Upper lobe of left lung (tissue), 4 donors: ENCODE results near the gene GRHL3.

Experiments
- EP300 ChIP-seq, 4 donors: sonication (generic); formaldehyde crosslinking; IDR thresholded peaks; one replicate each; pipeline ENCODE4 v1.5.1; 2017; ENCODE audit warnings: antibody characterized with exemption in 4 of 4, control low read depth in 2 of 4
- POLR2A ChIP-seq, 4 donors: fragments of 450-650 bp; IDR thresholded peaks; one replicate each; pipeline ENCODE4 v1.5.1; 2016 to 2017; ENCODE audit warnings: antibody characterized with exemption in 4 of 4, mild to moderate bottlenecking in 2 of 4
- TF ChIP-seq, protein P1 (sequence below), 6 experiments: fragments of 450-650 bp in 4 of 6; fragments of 200-600 bp in 2 of 6; sonication (generic) in 2 of 6; IDR thresholded peaks; one replicate each; pipeline ENCODE4 v1.5.1; 2016 to 2019; ENCODE audit warnings: antibody characterized with exemption in 6 of 6

DNA sequence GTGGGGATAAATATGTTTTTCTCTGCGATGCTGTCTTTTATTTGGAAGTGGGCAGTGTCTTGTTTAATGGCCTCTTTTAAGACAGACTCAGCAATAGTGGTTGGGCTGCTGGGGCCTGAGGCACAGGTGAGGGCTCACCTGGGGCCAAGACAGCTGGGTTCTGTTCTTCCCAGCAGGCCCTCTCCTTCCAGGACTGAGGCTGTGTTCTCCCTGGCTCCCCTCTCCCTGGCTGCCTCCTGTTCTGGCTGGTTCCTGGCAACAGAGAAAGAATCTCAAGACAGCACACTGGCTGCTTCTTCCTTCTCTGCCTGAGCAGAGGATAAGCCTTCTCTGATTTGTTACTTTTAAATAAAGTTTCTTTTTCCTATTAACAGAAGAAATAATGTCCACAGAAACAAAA is 7.4 kb upstream of the GRHL3 start:
- TF ChIP-seq, protein P1, sequence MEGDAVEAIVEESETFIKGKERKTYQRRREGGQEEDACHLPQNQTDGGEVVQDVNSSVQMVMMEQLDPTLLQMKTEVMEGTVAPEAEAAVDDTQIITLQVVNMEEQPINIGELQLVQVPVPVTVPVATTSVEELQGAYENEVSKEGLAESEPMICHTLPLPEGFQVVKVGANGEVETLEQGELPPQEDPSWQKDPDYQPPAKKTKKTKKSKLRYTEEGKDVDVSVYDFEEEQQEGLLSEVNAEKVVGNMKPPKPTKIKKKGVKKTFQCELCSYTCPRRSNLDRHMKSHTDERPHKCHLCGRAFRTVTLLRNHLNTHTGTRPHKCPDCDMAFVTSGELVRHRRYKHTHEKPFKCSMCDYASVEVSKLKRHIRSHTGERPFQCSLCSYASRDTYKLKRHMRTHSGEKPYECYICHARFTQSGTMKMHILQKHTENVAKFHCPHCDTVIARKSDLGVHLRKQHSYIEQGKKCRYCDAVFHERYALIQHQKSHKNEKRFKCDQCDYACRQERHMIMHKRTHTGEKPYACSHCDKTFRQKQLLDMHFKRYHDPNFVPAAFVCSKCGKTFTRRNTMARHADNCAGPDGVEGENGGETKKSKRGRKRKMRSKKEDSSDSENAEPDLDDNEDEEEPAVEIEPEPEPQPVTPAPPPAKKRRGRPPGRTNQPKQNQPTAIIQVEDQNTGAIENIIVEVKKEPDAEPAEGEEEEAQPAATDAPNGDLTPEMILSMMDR (IDR thresholded peaks at IDR 0.05), result no peak
- TF ChIP-seq POLR2A (IDR thresholded peaks at IDR 0.05) (no peak), EP300 (IDR thresholded peaks at IDR 0.05) (no peak)
